ENCODE measurements around the gene FGF7.

- TF ChIP-seq CTCF (conservative IDR thresholded peaks at IDR 0.05) (no peak), ZFX (IDR thresholded peaks at IDR 0.05) (no peak)
These were observed 29.6 kb downstream of the FGF7 start for GRCh38 chr15:49452595-49452994.
